HepG2 (cell line): ENCODE measurements around the gene MAP4K3.

Source experiments
- ATF6 ChIP-seq: sonication (generic); formaldehyde crosslinking; conservative IDR thresholded peaks from 2 replicates; pipeline ENCODE4 v1.4.0; 2020; ENCODE audit warnings: missing genetic modification reagents
- ELF4 ChIP-seq: sonication (generic); formaldehyde crosslinking; IDR thresholded peaks from 2 replicates; pipeline ENCODE4 v1.5.0; 2020; ENCODE audit warnings: missing genetic modification reagents, mild to moderate bottlenecking, moderate library complexity, borderline replicate concordance
- GABPA ChIP-seq, 2 experiments: IDR thresholded peaks; 2 replicates each; pipeline ENCODE4 v1.6.1; 2011 to 2016; ENCODE audit warnings: low read depth in 2 of 2, low read length in 1 of 2, missing biosample characterization in 1 of 2, missing genetic modification characterization in 1 of 2
- KDM4B ChIP-seq: sonication (generic); formaldehyde crosslinking; IDR thresholded peaks from 2 replicates; pipeline ENCODE4 v1.4.0; 2020; ENCODE audit warnings: missing genetic modification reagents
- NKX3-1 ChIP-seq: sonication (generic); formaldehyde crosslinking; IDR thresholded peaks from 2 replicates; pipeline ENCODE4 v1.5.0; 2020; ENCODE audit warnings: missing genetic modification reagents
- SP2 ChIP-seq: sonication (generic); formaldehyde crosslinking; IDR thresholded peaks from 2 replicates; pipeline ENCODE4 v1.5.1; 2020; ENCODE audit warnings: mild to moderate bottlenecking, missing genetic modification reagents
- TBP ChIP-seq: sonication (generic); formaldehyde crosslinking; IDR thresholded peaks from 2 replicates; pipeline ENCODE4 v1.5.0; 2020; ENCODE audit warnings: missing genetic modification reagents
- YY1 ChIP-seq: IDR thresholded peaks from 2 replicates; pipeline ENCODE4 v1.6.1; 2011; ENCODE audit warnings: low read length, low read depth, moderate library complexity, mild to moderate bottlenecking; ENCODE audit not compliant: insufficient read depth, insufficient replicate concordance
- ZNF550 ChIP-seq: sonication (generic); formaldehyde crosslinking; IDR thresholded peaks from 2 replicates; pipeline ENCODE4 v1.4.0; 2020; ENCODE audit warnings: mild to moderate bottlenecking, missing genetic modification reagents, borderline replicate concordance
- ZNF639 ChIP-seq: conservative IDR thresholded peaks from 2 replicates; pipeline ENCODE4 v1.6.1; 2018; ENCODE audit warnings: missing genetic modification reagents
- TF ChIP-seq, protein P1 (sequence below): sonication (generic); formaldehyde crosslinking; IDR thresholded peaks from 2 replicates; pipeline ENCODE4 v1.5.0; 2020; ENCODE audit warnings: mild to moderate bottlenecking, missing genetic modification reagents, moderate library complexity
- TF ChIP-seq, protein P2 (sequence below): sonication (generic); formaldehyde crosslinking; IDR thresholded peaks from 2 replicates; pipeline ENCODE4 v1.4.0; 2020; ENCODE audit warnings: mild to moderate bottlenecking, missing genetic modification reagents, borderline replicate concordance

DNA sequence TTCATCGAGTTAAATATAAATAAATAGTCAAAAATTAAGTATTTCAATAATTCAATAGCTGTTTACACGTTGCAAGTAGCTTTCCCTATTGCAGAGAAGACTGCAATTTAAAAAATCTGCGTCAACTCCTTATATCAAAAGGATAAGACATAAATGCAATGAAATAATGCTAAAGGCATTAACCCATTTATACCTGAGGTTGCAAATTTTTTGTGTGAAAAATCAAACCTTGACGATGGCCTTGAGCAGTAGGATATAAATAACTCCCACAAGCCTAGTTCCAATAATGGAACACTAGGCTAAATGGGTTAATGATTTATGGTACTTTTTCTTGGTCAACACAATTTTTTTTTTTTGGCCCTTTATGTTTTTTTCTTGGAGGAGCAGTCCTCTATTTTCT is 116.9 kb downstream of the MAP4K3 start:
- TF ChIP-seq ZNF639 (no peak), ELF4 (CRISPR knock-in tag) (no peak), ATF6 (CRISPR knock-in tag) (no peak), SP2 (no peak), KDM4B (CRISPR knock-in tag) (no peak), YY1 (no peak), GABPA (IDR thresholded peaks at IDR 0.05; ENCODE audit: low read depth, low read length) (no peak), GABPA (CRISPR knock-in tag; IDR thresholded peaks at IDR 0.05; ENCODE audit: low read depth) (no peak), ZNF550 (CRISPR knock-in tag) (no peak), TBP (CRISPR knock-in tag) (no peak), NKX3-1 (CRISPR knock-in tag) (no peak)
- TF ChIP-seq, protein P1, sequence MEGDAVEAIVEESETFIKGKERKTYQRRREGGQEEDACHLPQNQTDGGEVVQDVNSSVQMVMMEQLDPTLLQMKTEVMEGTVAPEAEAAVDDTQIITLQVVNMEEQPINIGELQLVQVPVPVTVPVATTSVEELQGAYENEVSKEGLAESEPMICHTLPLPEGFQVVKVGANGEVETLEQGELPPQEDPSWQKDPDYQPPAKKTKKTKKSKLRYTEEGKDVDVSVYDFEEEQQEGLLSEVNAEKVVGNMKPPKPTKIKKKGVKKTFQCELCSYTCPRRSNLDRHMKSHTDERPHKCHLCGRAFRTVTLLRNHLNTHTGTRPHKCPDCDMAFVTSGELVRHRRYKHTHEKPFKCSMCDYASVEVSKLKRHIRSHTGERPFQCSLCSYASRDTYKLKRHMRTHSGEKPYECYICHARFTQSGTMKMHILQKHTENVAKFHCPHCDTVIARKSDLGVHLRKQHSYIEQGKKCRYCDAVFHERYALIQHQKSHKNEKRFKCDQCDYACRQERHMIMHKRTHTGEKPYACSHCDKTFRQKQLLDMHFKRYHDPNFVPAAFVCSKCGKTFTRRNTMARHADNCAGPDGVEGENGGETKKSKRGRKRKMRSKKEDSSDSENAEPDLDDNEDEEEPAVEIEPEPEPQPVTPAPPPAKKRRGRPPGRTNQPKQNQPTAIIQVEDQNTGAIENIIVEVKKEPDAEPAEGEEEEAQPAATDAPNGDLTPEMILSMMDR, result no peak
- TF ChIP-seq, protein P2, sequence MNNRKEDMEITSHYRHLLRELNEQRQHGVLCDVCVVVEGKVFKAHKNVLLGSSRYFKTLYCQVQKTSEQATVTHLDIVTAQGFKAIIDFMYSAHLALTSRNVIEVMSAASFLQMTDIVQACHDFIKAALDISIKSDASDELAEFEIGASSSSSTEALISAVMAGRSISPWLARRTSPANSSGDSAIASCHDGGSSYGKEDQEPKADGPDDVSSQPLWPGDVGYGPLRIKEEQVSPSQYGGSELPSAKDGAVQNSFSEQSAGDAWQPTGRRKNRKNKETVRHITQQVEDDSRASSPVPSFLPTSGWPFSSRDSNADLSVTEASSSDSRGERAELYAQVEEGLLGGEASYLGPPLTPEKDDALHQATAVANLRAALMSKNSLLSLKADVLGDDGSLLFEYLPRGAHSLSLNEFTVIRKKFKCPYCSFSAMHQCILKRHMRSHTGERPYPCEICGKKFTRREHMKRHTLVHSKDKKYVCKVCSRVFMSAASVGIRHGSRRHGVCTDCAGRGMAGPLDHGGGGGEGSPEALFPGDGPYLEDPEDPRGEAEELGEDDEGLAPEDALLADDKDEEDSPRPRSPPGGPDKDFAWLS (CRISPR knock-in tag), result no peak
